ENCODE data around the gene TEX55. TPM values are rescaled to one million over a fixed set of nuclear protein-coding genes. Genes with fewer than 3 reads are reported as not detected.

Gene TEX55
- total and polyA plus RNA-seq, 2 of the 4 experiments (the other 2 are of a cell fraction), result not detected

- H4K20me1 ChIP-seq (ENCODE audit: insufficient read depth, low read length), result no peaks in the 10 kb centered on the region
- no peak overlapping the region for H3K4ac ChIP-seq (ENCODE audit: low read depth, low read length)
- no peak overlapping the region for H3K27ac ChIP-seq (ENCODE audit: insufficient read depth, low read length)
- no TSS peak for BruUV-seq (replicated peaks)
- no peak overlapping the region for H3K56ac ChIP-seq (ENCODE audit: extremely low read depth, insufficient read depth, low read length)
- no peak overlapping the region for H3K14ac ChIP-seq (replicated peaks; ENCODE audit: low read depth, low read length)
- H3K9me1 ChIP-seq (ENCODE audit: insufficient read depth, low read length), result no peaks in the 10 kb centered on the region
- H3K4me2 ChIP-seq (ENCODE audit: low read depth, low read length), result no peak overlapping the region
- no peak overlapping the region for H2BK20ac ChIP-seq (ENCODE audit: low read depth, low read length)
- intact Hi-C loops (cut with micrococcal nuclease) (no loop called here), dilution Hi-C loops (cut with HindIII; ENCODE audit: low sequenced_read_pairs, unreplicated experiment) (no loop called here), in situ Hi-C loops (cut with MboI; ENCODE audit: low sequenced_read_pairs) (no loop called here)
- H4K91ac ChIP-seq (ENCODE audit: insufficient read depth, low read depth, low read length), result no peak overlapping the region
- CTCF ChIA-PET, result no interaction called here
- no peak overlapping the region for H2AK5ac ChIP-seq (ENCODE audit: low read depth, low read length)
- DNase-seq (no peak), ATAC-seq (ENCODE audit: low read depth) (no peak)
- H3K4me1 ChIP-seq (ENCODE audit: control insufficient read depth, insufficient read depth, low read length), result peaks cover 6% of the 10 kb centered on the region
- H3K36me3 ChIP-seq (ENCODE audit: control insufficient read depth, insufficient read depth, low read length), result no peaks in the 10 kb centered on the region
- H2BK5ac ChIP-seq (ENCODE audit: low read depth, low read length, poor library complexity, severe bottlenecking), result no peak overlapping the region
- H4K5ac ChIP-seq (ENCODE audit: low read depth, low read length), result no peak overlapping the region
- H3K9me3 ChIP-seq (ENCODE audit: control insufficient read depth, insufficient read depth, low read length), result peaks cover 4% of the 10 kb centered on the region
- no peak overlapping the region for H3K4me3 ChIP-seq (ENCODE audit: insufficient read depth, low read depth, low read length)
- no peak overlapping the region for H3K18ac ChIP-seq (ENCODE audit: low read depth, low read length)
- H2AK9ac ChIP-seq (replicated peaks; ENCODE audit: low read depth, low read length, poor library complexity), result no peak overlapping the region
- no peak overlapping the region for H2BK15ac ChIP-seq (ENCODE audit: low read depth, low read length)
- H3K79me1 ChIP-seq (ENCODE audit: low read depth in 1 of 2, low read length in 2 of 2), result no peaks in the 10 kb centered on the region
- no CpG with 5 or more reads among the region's 2 CpGs for WGBS, 2 experiments (ENCODE audit: extremely low coverage in 2 of 2, insufficient read length in 1 of 2)
- H4K8ac ChIP-seq (ENCODE audit: low read depth in 2 of 2, low read length in 2 of 2), result no peak overlapping the region
- TF ChIP-seq MAFK (IDR thresholded peaks at IDR 0.05; ENCODE audit: low read depth, low read length) (no peak), MAZ (IDR thresholded peaks at IDR 0.05; ENCODE audit: borderline replicate concordance, low read depth, low read length) (no peak), BHLHE40 (IDR thresholded peaks at IDR 0.05; ENCODE audit: low read depth, low read length) (no peak), SMC3 (IDR thresholded peaks at IDR 0.05; ENCODE audit: low read depth, low read length) (no peak), CHD1 (IDR thresholded peaks at IDR 0.05; ENCODE audit: low read depth, low read length) (no peak), RFX5 (IDR thresholded peaks at IDR 0.05; ENCODE audit: low read depth, low read length) (no peak), FOS (IDR thresholded peaks at IDR 0.05; ENCODE audit: low read depth, low read length) (no peak), USF2 (IDR thresholded peaks at IDR 0.05; ENCODE audit: low read depth, low read length) (no peak), CEBPB (IDR thresholded peaks at IDR 0.05; ENCODE audit: low read depth, low read length) (no peak), RCOR1 (IDR thresholded peaks at IDR 0.05; ENCODE audit: insufficient replicate concordance, low read length) (no peak), RAD21 (IDR thresholded peaks at IDR 0.05; ENCODE audit: low read length) (no peak), CTCF (conservative IDR thresholded peaks at IDR 0.05; ENCODE audit: low read depth, low read length) (no peak), ELK1 (IDR thresholded peaks at IDR 0.05; ENCODE audit: borderline replicate concordance, low read depth, low read length) (no peak), POLR2A (IDR thresholded peaks at IDR 0.05; ENCODE audit: low read depth, low read length) (no peak), MXI1 (IDR thresholded peaks at IDR 0.05; ENCODE audit: borderline replicate concordance, low read depth, low read length) (no peak), NFE2L2 (IDR thresholded peaks at IDR 0.05; ENCODE audit: low read depth, low read length) (no peak)
- H2BK120ac ChIP-seq (ENCODE audit: low read depth, low read length), result no peak overlapping the region
- POLR2A ChIA-PET (ENCODE audit: unreplicated experiment), result no interaction called here
- H3K9ac ChIP-seq (ENCODE audit: low read depth, low read length), result no peak overlapping the region
- H3K27me3 ChIP-seq (ENCODE audit: control insufficient read depth, insufficient read depth, low read length), result no peaks in the 10 kb centered on the region
- no peak overlapping the region for H3K23ac ChIP-seq (ENCODE audit: low read depth, low read length)
- H2AFZ ChIP-seq (replicated peaks; ENCODE audit: low read length, poor library complexity), result no peak overlapping the region
Measured at GRCh38 chr3:119157971-119158370, 12.0 kb downstream of the TEX55 start.

All from IMR-90 (cell line).